NCI-H2196 (cell line): ENCODE measurements around the gene KCNC2.

Experiments
- DNase-seq: peaks from one replicate; lab custom pipeline; 2025; ENCODE audit not compliant: unreplicated experiment; lab: John Stamatoyannopoulos, UW

Gene KCNC2

DNA sequence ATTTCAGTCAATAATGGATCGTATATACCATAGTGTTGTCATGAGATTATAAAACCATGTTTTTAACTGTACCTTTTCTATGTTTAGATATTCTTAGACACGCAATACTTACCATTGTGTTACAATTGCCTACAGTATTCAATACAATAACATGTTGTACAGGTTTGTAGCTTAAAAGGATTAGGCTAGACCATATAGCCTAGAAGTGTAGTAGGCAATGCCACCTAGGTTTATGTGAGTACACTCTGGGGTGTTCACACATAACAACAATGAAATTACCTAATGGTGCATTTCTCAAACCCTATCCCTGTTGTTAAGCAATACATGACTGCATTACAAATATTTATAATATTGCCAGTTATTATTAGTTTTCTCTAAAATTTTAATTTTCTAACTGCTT is 144.2 kb downstream of the KCNC2 start:
- DNase-seq, result no peak

DNA sequence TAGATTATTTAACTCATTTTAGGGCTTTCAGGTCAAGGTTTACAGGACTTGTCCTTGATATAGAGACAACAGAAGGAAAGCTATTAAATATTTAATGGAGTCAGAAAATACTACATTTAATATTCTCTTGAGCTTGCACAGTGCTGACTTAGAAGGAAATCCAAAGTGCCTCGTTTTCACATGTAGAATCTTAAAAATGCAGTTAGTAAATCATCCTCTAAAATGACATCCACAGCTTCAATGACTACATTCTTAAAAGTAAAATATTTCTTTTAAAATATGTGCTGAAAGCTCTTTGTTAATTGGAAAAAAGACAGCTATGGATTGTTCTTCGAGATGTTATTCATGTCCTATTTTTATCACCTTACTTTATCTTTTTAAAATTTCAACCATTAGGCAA is 146.9 kb downstream of the KCNC2 start:
- DNase-seq, result no peak

DNA sequence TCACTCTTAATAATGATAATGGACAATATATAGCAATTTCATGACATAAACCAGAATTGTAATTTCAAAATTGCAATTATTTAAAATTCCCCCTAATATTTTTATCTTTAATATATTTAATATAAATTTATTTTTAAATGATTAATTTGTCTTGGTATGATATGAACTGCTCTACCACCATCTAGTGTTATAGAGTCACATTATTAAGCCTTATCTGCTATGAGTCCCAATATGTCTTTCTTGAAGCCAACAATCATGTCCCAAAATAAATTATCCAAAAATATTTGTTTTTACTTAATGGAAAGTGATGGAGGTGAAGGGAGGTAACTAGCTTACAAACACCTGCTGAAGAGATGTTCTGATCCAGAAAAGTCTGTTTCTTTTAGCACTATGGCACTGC is 151.4 kb downstream of the KCNC2 start:
- no peak for DNase-seq

DNA sequence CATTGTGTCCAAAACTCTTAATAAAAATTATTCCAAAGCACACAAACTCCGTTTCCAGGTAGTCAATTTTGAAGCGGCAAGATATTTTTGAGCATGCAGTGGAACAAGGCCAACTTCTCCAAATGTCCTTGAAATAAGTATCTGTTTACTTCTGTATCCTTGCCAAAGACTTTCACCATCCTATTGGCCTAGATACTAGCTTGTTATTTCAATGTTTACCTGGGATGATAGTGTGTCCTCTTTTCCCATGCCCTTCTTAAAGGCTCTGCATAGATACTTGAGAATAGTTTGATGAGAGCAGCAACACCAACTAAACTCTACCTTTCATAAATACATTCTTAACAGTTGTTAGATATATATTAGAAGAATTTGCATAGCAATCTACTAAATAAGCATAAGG is 160.9 kb downstream of the KCNC2 start:
- DNase-seq, result no peak

DNA sequence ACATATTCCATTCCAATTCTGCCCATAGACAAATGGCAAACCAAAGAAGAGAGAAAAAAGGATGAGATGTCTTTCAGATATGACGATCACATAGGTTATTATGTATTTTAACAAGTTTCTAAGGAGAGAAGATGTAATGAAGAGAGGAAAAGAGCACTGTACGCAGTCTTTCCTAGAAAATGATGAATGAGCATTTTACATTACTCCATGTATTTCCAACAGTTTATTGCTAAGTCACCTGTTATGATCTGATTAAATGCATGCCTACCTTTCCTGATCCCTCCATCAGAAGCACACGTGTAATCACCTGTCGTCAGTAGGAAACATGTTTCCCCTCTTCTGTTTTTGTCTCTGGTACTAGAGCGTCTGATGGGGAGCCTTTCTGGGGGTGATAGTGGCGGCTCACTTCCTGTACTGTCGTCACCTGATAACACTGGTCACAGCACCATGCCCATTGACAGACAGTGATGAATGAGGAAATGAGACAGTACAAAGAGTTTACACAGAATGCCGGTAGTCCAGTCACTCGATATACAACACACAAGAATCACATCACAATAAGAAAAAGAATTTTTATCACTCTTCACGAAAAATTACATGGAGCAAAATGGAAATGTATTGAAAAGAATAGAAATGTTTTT is 161.6 kb downstream of the KCNC2 start:
- DNase-seq, result no peak

DNA sequence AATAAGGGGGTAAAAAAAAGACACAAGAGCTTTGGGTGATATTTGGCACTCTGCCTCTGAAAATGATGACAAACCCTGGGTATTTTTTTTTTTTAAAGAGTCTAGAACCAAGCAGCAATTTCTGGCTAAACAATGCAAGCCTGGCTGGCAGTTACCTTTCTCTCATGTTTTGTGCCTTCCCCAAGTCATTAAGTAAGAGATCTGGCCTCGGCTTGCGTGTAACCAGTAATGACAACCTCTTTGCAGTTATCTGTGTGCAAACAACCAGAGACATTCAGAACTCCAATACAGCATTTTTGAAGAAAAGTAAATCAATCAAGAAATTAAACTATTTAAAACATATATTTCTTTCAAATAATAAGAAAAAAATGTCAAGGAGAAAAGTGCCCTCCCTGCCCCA is 167.5 kb downstream of the KCNC2 start:
- no peak for DNase-seq

DNA sequence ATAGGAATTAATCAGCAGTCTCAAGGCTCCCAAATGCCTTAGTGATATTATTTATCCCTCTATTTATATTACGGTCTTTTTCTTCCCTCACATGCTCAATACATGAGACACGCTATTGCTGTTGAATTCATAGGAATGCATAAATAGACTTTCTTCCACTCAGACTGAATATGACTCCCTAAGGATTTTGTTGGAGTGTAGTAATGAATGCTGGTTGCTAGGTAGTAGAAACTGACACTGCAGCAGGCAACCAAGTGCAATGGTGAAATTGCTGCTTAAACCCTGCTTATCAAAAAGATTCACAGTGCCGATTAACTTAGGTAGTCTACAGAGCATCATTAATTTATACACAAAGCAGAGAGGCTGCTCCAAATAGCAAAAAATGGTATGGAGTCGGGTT is 168.2 kb downstream of the KCNC2 start:
- no peak for DNase-seq

DNA sequence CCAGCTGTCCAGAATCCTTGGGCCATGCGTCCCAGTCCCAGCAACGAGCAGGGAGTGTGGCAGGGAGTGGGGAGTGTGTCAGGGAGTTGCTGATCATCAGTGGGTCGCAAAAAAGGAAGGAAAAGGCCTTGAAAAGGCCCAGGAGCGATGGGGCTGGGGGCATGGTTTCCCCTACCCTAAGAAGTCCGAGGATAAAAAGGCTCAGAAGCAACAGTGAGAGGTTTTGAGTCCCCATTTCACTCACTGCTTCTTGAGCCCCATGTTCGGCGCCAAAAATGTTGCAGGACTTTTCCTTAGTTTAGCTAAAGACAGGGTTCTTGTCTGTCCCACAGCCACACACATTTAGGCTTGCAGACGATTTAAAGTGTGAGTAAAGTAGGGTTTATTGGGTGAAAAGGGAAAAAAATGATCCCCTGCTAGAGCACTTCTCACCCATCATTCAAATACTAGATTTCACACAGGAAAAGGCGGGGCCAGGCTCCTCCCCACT is 189.5 kb downstream of the KCNC2 start:
- DNase-seq, result no peak

DNA sequence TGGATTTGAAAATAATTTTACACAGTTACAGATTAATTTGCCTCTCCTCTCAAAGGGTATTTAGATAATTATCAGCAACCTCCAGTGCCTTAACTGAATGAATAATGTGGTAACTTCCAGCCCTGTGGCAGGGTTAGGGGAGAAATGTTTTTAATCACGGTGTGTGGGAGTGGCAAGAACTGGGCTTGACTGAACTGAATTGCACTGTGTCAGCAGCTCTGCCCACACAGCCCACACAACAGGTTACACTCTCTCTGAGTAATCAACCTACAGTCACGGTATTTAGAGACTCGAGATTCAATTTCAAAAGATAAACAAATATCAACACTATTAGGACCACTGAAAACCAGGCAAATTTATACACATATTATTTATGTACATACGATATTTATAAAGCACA is 198.5 kb downstream of the KCNC2 start:
- no peak for DNase-seq

DNA sequence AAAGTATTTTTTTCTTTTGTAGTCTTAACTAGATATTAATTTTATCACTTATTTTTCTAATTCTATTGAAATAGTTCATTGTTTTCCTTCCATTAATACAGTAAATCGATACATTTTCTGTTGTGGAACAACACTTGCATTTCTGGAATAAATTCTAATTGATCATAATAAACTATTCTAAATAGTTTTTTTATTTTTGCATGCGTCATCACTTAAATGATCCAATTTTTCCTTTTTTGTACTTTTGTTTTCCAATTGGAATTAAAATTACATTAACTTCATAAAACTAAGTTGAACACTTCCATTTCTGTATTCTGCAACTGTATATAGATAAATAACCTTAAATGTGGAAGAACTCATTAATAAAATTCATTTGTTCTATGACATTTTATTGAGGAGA is 202.5 kb downstream of the KCNC2 start:
- no peak for DNase-seq

DNA sequence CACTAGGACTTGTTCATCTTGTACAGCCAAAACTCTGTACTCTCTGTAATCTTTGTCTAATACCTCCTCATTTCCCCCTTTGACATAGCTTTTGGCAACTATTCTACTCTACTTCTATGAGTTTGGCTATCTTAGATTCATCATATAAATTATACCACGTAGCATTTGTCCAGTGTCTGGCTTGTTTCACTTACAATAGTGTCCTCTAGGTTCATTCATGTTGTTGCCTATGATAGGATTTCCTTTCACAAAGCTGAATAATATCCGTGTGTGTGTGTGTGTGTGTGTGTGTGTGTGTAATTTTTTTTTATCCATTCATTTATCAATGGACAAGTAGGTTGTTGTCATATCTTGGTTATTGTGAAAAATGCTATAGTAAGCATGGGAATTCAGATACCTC is 209.5 kb downstream of the KCNC2 start:
- no peak for DNase-seq

DNA sequence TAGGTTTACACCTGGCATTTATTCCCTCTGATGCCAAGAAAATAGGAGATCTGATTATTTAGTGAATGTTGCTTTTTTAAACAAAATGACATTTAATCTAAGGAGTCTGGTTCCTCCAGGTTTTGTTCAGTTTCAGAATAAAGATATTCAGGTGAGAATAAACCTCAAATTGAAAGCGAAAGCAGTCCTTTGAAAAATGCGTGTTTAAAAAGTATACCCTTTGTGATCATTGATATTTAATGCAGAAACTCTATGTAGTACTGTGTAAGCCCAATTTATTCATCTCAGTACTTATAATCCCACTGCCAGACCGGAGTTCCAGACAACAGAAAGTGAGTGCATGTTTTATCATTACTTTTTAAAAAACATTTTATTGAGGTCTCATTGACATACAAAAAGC is 210.2 kb downstream of the KCNC2 start:
- no peak for DNase-seq
